Measurements from ENCODE around the gene MICU2. TPM values are rescaled to one million over a fixed set of nuclear protein-coding genes. Genes with fewer than 3 reads are reported as not detected.
A peak's percentile ranks its signal among the peaks of the same experiment; 100 is the strongest.

Gene MICU2
- total RNA-seq, 2 donors from 2014 or later = 43.5 to 49.5 TPM

DNA sequence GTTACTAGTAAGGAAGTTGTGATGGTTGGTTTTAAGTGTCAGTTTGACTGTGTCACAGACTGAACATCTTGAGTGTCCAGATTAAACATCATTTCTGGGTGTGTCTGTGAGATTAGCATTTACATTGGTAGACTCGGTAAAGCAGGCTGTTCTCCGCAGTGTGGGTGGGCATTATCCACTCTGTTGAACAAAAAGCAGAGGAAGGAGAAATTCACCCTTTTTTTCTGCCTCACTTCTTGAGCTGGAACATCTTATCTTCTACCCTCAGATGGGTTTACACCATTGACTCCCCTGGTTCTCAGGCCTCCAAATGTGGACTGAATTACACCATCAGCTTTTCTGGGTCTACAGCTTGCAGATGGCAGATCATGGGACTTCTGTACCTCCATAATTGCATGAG, 81.1 kb downstream of the MICU2 start:
- intact Hi-C loops (cut with DNase I) = no loop called here
- ATAC-seq (no peak), DNase-seq (no peak)

DNA sequence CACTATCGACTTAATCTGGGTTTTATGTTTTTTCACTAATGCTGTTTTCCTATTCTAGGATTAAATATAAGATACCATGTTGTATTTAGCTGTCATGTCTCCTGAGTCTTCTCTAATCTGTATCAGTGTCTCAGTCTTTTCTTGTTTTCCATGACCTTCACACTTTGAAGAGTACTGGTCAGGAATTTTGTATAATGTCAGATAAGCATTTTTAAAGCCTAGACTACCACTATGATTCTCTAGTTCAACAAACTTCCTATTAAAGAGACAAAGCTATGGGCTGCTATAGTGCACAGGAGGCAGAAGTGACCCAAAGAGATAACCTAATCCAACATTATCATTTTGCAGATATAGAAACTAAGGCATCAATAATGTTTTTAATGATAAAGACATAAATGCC, 81.8 kb downstream of the MICU2 start:
- ATAC-seq = no peak
- intact Hi-C loops (cut with DNase I) = no loop called here
- DNase-seq = no peak

DNA sequence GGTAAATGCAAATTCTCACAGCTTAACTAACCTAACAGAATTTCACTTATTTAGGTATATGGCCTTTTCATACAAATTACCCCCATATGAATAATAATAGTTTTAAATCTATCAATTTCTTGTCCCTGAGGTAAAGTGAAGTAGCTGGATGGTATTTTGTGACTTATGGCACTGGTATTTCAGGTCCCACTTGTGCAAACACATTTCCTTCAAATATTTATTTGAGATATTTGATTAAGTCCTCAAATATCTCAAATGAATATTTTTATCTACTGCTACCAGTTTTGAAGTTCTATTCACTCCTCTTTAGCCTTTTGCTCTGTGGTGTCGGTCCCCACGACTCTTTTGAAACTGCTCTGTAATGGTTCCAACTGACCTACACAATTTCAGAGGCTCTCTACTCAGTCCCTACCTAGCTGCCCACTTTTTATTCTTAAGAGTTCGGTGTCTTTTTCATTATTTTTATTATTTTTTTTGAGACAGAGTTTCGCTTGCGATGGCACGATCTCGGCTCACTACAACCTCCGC, 85.3 kb downstream of the MICU2 start:
- ATAC-seq (no peak), DNase-seq (no peak)
- intact Hi-C loops (cut with DNase I) = no loop called here

GRCh38 chr13:21517576-21517975, 86.4 kb downstream of the MICU2 start:
- intact Hi-C loops (cut with DNase I) = no loop called here
- ATAC-seq = no peak
- no peak for DNase-seq

- no peak for ATAC-seq
- DNase-seq = no peak
- intact Hi-C loops (cut with DNase I) = no loop called here
Observed at GRCh38 chr13:21516805-21517204, 87.2 kb downstream of the MICU2 start.

GRCh38 chr13:21511849-21512248, 92.1 kb downstream of the MICU2 start:
- DNase-seq = no peak
- intact Hi-C loops (cut with DNase I) = no loop called here
- no peak for ATAC-seq

DNA sequence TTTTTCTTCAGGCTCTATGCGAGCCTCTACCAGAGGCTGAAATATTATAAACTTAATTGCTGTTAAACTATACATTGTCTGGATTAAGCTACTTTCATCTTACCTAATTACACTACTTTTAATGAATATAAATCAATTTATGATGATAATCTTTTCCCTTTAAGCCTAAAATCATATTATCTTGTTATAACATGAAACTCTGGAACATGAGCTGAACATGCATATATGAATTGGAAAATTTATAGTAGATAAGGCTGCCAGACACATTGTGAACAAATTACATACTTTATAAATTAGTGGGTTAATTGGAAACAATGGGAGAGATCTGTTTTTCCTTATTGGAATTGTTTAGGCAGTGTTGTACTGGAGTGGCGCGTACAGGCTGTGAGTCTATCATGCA, 99.6 kb downstream of the MICU2 start:
- intact Hi-C loops (cut with DNase I) = no loop called here
- ATAC-seq (no peak), DNase-seq (no peak)

GRCh38 chr13:21501686-21502085, 102.3 kb downstream of the MICU2 start:
- intact Hi-C loops (cut with DNase I) = no loop called here
- DNase-seq (no peak), ATAC-seq (no peak)

- ATAC-seq = no peak
- no peak for DNase-seq
Observed at GRCh38 chr13:21486322-21486721, 117.6 kb downstream of the MICU2 start.

DNA sequence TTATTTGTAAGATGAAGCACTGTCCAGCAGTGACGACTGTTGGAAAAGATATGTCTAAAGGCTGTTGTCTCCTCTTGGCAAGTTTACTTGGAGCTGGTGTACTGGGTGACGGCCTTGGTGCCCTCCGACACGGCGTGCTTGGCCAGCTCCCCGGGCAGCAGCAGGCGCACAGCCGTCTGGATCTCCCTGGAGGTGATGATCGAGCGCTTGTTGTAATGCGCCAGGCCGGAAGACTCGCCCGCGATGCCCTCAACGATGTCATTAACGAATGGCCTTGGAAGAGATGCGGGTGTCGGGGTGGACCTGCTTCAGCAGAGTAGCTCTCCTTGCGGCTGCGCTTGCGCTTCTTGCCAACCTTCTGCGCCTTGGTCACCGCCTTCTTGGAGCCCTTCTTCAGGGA, 120.2 kb downstream of the MICU2 start:
- intact Hi-C loops (cut with DNase I) = no loop called here
- no peak for ATAC-seq
- no peak for DNase-seq

More at GRCh38 chr13:21486322-21486721, 117.6 kb downstream of the MICU2 start:
- intact Hi-C loops (cut with DNase I) = no loop called here

DNA sequence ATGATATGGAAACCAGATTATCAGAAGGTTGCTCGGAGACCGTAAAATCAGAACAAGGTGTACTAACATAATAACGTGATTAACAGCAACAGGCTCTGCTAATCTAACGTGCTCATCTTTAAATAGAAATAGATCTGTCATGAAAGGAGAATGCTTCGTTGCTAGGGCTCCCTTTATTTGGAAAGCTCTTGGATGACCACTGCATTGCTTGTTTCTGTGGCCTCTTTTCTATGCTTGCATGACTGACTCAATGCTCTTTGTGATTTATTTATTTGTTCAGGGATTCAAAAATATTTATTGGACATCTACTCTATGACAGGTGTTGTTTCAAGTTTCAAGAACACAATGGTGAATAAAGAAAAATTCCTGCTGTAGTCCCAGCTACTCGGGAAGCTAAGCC, 122.6 kb downstream of the MICU2 start:
- DNase-seq (no peak), ATAC-seq (no peak)
- intact Hi-C loops (cut with DNase I) = no loop called here

DNA sequence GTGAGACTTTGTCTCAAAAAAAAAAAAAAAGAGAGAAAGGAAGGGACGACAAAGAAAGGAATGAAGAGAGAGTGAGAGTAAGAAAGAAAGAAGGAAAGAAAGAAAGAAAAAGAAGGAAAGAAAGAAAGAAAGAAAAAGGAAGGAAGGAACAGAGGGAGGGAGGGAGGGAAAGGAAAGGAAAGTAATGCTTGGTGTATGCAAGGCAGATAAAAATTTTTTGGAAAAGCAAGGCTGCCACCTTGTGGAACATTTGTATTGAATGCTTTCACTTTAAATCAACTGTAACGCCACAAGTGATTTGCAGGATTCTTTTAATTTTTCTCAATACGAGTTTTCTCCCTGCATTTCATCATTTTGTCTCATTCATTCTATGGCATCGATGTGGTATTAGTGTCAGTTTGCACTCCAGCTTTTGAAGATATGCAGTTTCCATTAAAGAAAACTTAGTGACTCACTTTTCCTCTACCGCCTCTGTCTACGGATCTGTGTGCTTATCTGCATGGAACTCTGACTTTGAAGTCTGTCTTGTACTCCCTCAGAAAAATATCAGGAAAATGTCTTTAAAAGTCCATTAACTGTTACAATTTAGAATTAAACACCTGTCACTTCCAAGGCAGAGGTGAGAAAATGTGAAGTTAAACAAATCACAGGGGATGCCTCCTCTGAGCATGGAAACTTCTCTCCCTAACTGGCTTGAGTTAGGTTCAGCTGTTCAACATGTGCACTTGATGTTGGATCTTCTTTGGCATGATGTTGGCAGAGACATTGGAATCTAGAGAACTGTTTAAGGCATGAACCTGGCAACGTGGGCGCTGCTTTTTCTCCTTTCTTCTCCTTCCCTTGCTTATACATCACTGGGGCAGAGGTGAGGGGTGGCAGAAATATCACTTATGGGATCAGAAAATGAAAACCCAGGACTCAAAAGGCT, 124.8 kb downstream of the MICU2 start:
- ATAC-seq (peak; percentile 63 to 68), DNase-seq (no peak)
- intact Hi-C loops (cut with DNase I) = loop anchor here (2.0 to 10.0 kb wide), 3 partner anchors 182 to 536 kb away; no protein-coding TSS in a partner anchor

GRCh38 chr13:21476893-21477472, 127.0 kb downstream of the MICU2 start:
- intact Hi-C loops (cut with DNase I) = loop anchor here (1.0 to 10.0 kb wide), 3 partner anchors 180 to 367 kb away; no protein-coding TSS in a partner anchor
- ATAC-seq = peak; percentile 86

GRCh38 chr13:21475115-21475514, 128.9 kb downstream of the MICU2 start:
- DNase-seq = no peak
- intact Hi-C loops (cut with DNase I) = loop anchor here (5.0 to 10.0 kb wide), 2 partner anchors 178 to 360 kb away; no protein-coding TSS in a partner anchor
- ATAC-seq = no peak

More at GRCh38 chr13:21476893-21477472, 127.0 kb downstream of the MICU2 start:
- peak; percentile 85 for DNase-seq

DNA sequence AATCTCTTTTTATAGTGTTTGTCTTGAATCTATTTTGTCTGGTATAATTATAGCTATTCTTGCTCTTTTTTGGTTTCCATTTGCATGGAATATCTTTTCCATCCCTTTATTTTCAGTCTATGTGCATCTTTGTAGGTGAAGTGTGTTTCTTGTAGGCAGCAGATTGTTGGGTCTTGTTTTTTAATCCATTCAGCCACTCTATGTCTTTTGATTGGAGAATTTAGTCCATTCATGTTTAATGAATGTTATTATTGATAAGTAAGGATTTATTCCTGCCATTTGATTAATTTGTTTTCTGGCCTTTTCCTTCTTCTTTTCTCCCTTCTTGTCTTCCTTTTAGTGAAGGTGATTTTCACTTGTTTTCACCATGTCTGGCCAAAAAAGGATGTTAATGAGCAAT, 133.2 kb downstream of the MICU2 start:
- no peak for ATAC-seq
- intact Hi-C loops (cut with DNase I) = loop anchor here in 1 of 2 donors (10.0 kb wide), 1 partner anchor 356 kb away; no protein-coding TSS in a partner anchor
- no peak for DNase-seq

DNA sequence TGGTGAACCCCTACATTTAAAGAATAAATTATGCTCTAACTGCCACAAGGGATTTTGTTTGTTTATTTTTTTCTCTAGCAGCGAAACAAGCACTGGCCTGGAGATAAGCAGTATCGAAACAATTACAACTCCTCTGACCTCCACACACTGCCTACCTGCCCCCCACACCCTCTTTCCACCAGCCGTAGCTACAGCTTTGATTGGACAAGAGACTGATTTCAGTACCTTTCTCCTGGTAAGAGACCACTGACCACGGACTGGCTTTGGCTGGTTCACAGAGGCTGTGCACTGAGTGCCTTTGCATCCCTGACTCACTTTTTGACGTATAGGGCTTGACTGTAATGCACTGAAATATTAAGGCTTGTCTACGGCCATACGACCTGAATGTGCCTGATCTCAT, 137.4 kb downstream of the MICU2 start:
- ATAC-seq = no peak
- DNase-seq = no peak
- intact Hi-C loops (cut with DNase I) = no loop called here

- intact Hi-C loops (cut with DNase I) = no loop called here
- DNase-seq (no peak), ATAC-seq (no peak)
Observed at GRCh38 chr13:21465710-21466160, 138.2 kb downstream of the MICU2 start.

GRCh38 chr13:21463424-21463823, 140.5 kb downstream of the MICU2 start:
- DNase-seq = no peak
- no peak for ATAC-seq
- intact Hi-C loops (cut with DNase I) = loop anchor here in 1 of 2 donors (5.0 kb wide), 1 partner anchor 166 kb away; no protein-coding TSS in a partner anchor

DNA sequence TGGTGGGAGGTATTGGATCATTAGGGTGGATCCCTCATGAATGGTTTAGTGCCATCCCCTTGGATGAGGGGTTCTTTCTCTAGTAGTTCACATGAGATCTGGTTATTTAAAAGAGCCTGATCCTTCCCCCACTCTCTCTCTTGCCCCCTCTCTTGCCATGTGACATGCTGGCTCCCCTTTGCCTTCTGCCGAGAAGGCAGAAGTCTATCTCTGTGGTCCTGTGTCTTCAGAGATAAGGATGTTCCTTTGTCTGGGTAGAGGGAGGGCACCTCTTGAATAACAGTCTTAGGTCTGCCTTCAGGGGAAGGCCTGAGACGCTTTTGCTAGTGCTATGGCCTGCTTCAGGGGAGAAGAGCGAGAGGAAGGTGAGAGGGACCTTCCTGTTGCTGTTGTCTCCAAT, 142.8 kb downstream of the MICU2 start:
- no peak for DNase-seq
- ATAC-seq = no peak

More for the DNA sequence above, 142.8 kb downstream of the MICU2 start:
- intact Hi-C loops (cut with DNase I) = loop anchor here in 1 of 2 donors (5.0 kb wide), 1 partner anchor 164 kb away; no protein-coding TSS in a partner anchor
